HG03378 (cell line): ENCODE results near the gene GMEB2.

ENCODE experiments used
- ATAC-seq: cut with Tn5 transposase; IDR thresholded peaks from one replicate; pipeline ENCODE4 v1.9.1; 2021; ENCODE audit warnings: mild to moderate bottlenecking, moderate library complexity; ENCODE audit not compliant: unreplicated experiment

The GMEB2 gene

DNA sequence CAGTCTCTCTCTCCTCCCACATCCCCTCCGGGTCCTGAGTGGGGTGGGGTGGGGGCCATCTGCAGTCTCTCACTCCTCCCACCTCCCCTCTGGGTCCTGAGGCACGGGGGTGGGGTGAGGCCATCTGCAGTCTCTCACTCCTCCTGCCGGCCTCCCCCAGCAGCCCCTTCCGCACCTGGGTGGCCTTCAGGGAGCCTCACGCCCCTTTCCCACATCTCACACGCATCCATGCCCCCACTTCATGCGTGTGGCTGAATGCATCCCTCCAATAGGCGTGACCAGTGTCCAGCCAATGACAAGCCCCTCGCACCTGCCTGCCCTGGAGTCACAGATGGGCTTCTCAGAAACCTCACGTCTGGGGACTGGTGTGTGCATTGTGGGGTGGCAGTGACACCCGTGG, 78.4 kb downstream of the GMEB2 start:
- ATAC-seq, result no peak

DNA sequence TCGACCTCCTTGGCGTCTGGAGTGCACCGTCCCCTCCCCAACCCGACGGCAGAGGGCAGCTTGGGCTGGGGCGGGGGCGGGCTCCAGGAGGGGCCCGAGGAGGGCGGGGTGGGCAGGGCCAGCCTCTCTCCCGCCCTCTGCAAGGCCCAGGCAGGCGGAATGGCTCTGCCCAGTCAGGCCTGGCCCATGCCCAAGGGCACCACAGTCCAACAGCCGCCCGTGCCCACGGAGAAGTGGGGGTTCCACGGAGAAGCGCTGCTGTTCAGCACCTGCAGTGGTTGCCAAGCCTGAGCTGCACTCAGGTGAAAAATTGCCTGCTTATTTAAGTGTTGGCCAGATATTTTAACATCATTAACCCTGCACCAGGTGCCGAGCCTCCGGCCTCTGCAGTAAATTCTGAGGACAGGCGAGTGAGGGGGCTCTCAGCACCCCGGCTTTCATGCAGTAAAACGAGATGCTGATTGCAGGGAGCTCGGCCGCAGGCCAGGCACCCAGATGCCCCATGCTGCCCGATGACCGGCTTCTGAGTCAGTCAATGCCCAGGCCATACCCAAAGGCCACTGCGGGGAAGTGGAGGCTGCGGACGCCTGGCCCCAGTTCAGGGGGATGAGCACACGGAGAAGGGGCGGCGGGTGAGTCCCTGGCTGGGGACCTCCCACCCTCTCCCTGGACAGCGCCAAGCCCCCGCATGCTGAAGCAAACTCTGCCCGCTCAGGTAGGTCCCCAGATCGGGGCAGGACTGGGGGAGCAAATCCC, 79.0 kb downstream of the GMEB2 start, which contains the start of gene SRMS:
Gene SRMS, minus strand, starts transcription at position 25 of the 756 bp plus-strand sequence. CDS start 286 bp downstream, outside the sequence.
- no peak for ATAC-seq

- no peak for ATAC-seq
Observed at GRCh38 chr20:63546956-63547724, 79.8 kb downstream of the GMEB2 start.

GRCh38 chr20:63546256-63546955, 80.5 kb downstream of the GMEB2 start:
- no peak for ATAC-seq

GRCh38 chr20:63545814-63546213, 81.1 kb downstream of the GMEB2 start:
- ATAC-seq, result no peak

DNA sequence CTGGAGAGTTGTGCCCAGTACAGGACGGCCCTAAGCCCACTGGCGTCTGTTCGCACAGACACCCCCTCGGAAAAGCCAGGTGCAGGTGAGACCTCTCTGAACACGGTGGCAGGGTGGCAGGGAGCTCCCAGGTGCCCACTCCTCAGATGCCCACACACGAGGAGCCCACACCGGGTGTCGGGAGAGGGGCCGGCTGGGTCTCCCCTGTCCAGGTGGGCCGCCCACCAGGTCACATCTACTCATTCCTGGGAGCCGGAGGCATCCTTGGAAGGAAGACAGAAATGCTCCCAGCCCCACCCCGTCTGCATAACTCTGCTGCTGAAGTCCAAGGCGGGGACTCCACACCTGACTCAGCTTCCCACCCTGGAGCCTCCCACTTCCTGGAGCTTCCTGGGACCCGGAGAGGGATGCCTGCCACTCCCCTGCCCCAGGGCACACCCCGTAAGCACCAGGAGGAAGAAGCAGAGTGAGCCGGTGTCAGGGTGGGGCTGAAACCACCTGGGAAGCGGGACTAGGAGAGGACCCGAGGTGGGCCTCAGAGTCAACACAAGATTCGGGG, 81.9 kb downstream of the GMEB2 start:
- no peak for ATAC-seq

DNA sequence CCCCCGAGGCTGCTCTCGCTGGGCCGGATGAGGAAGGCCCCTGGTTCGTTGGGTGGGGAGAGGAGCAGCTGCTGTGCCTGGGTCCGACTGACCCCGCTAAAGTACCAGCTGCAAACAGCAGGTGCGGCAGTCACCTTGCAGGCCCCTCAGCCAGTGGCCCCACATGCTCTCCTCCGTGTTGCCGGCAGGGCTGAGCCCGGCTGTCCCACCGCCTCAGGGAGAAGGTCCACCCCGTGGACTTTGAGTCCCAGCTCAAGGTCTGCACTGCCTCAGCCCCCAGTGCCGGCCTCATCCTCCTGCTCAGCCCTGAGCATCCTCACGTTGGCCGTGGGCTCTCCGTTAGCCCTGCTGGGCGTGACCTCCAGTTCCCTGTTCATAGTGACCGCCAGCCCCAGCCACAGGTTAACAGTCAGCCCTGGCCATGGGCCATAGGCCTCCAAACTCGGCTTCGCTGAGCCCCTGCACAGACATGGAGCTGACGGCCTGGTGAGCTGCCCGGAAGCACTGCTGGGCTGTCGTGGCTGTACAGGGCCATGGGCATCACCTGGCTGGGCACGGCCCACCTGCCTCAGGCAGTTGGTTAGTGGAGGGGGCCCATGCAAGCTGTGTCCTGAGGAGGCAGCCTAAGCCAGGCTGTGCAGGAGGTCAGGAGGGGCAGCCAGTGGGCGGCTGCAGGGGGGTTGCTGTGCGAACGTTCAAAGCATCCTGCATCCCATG, 82.5 kb downstream of the GMEB2 start:
- no peak for ATAC-seq

DNA sequence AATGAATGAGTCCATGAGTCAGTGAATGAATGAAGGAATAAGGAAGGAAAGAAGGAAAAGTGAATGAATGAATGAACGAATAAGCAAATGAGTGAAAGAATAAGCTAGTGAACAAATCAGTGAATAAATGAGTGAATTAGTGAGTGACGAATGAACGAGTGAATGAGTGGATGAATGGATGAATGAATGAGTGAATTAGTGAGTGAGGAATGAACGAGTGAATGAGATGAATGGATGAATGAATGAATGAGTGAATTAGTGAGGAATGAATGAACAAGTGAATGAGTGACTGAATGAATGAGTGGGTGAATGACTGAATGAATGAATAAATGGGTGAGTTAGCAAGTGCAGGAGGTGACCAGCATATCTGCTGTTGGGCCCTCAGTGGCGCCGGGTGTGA, 83.2 kb downstream of the GMEB2 start:
- ATAC-seq, result no peak

- ATAC-seq, result no peak
Observed at GRCh38 chr20:63543131-63543530, 83.8 kb downstream of the GMEB2 start.

- ATAC-seq, result peak; percentile 29
Observed at GRCh38 chr20:63542696-63543095, 84.2 kb downstream of the GMEB2 start.

- ATAC-seq, result no peak
Observed at GRCh38 chr20:63542031-63542559, 84.8 kb downstream of the GMEB2 start.

DNA sequence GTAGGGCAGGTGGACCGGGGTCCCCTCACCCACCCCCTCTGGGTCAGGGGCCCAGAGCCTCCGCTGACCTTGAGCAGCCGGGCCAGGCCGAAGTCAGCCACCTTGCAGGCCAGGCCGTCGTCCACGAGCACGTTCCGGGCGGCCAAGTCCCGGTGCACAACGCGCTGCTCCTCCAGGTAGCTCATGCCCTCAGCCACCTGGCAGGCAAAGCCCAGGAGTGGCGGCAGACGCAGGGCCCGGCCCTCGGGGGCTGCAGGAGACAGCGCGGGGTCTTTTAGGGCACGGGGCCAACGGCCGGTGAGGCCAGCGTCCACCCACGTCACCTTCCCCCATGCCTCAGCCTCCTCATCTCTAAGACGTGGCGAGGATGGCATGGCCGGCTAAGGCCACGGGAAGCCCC, 85.5 kb downstream of the GMEB2 start:
- no peak for ATAC-seq

- no peak for ATAC-seq
Observed at GRCh38 chr20:63540417-63541186, 86.3 kb downstream of the GMEB2 start.

DNA sequence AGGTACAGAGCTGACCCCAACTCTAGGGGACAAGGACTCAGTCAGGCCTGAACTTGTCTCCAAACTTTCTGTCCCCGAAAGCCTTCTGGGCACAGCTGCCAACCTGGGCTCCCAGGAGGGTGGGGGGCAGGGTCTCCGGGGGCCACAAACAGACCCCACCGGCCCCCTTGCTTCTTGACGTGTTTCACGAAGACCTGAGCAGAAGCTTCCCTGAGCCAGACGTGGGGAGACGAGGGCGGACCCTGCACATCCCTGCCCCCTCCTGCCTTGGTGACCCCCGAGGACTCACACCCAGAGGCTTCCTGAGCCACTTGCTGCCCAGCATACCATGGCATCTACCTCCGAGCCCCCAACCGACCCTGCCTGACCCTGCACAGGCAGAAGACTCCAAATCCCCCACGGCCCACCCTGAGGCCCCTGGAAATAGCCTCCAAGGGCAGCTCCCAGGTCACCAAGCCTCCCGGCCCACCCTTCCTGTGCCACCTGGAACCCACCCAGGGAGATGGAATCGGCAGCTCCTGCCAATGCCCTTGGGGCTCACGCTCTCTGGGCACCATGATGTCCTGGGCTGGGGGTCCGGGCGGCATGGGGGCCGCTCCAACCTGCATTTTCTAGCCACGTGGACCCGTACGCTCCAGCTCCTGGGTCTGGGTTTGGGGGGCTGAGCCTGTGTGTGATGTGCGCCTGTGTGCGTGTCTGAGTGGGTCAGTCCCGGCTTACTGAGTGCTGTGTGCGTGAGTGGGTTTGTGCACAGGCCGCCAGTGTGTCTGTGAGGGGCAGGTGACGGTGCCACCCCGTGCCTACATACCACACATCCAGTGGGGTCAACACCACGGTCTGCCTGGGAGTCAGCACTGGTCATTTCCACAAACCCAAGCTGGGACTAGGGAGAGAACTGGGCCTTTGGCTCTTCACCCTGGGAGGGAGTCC, 87.2 kb downstream of the GMEB2 start:
- ATAC-seq, result no peak

GRCh38 chr20:63539092-63539430, 87.8 kb downstream of the GMEB2 start:
- no peak for ATAC-seq

- ATAC-seq, result no peak
Observed at GRCh38 chr20:63538204-63539091, 88.5 kb downstream of the GMEB2 start.
